ENCODE data around the gene ZNF580.

ZNF580 gene

GRCh38 chr19:55681131-55682092 is 40.6 kb downstream of the ZNF580 start:
- no peak for DNase-seq

- DNase-seq = no peak
Observed at GRCh38 chr19:55683449-55684261, 42.9 kb downstream of the ZNF580 start.

GRCh38 chr19:55684946-55685681 is 44.3 kb downstream of the ZNF580 start:
- no peak for DNase-seq

GRCh38 chr19:55685776-55686175 is 45.0 kb downstream of the ZNF580 start:
- DNase-seq = no peak

- DNase-seq = no peak
Observed at GRCh38 chr19:55686311-55687050, 45.7 kb downstream of the ZNF580 start.

- no peak for DNase-seq
Observed at GRCh38 chr19:55687281-55688201, 46.7 kb downstream of the ZNF580 start.

GRCh38 chr19:55688422-55689218 is 47.8 kb downstream of the ZNF580 start:
- DNase-seq = no peak

GRCh38 chr19:55689411-55690108 is 48.8 kb downstream of the ZNF580 start:
- no peak for DNase-seq

GRCh38 chr19:55690109-55690768 is 49.4 kb downstream of the ZNF580 start:
- no peak for DNase-seq

GRCh38 chr19:55690769-55691545 is 50.2 kb downstream of the ZNF580 start:
- no peak for DNase-seq

GRCh38 chr19:55691561-55692481 is 51.0 kb downstream of the ZNF580 start:
- DNase-seq = no peak

- DNase-seq = no peak
Observed at GRCh38 chr19:55692681-55693081, 51.9 kb downstream of the ZNF580 start.
